LHCN-M2 (cell line): ENCODE data around the gene MSI2. TPM values are rescaled to one million over a fixed set of nuclear protein-coding genes. Genes with fewer than 3 reads are reported as not detected.

Experiments used
- DNase-seq: peaks from one replicate; pipeline ENCODE4 v3.0.0-alpha.2; 2012; ENCODE audit warnings: low read depth
- total RNA-seq: library from RNA; depleted of rRNA; stranded (reverse); fragments of >200 nt; gene quantifications from 2 replicates; pipeline ENCODE4 v1.2.3, GENCODE V29; 2014

MSI2 gene
- total RNA-seq, 1 experiment from 2014 or later: 120 TPM

GRCh38 chr17:57408071-57408811 is 151.9 kb downstream of the MSI2 start:
- DNase-seq: no peak

GRCh38 chr17:57410169-57410568 is 153.8 kb downstream of the MSI2 start:
- no peak for DNase-seq

- no peak for DNase-seq
Measured at GRCh38 chr17:57412520-57413096, 156.3 kb downstream of the MSI2 start.

GRCh38 chr17:57413848-57414651 is 157.7 kb downstream of the MSI2 start:
- DNase-seq: no peak

- no peak for DNase-seq
Measured at GRCh38 chr17:57415751-57416207, 159.5 kb downstream of the MSI2 start.

- DNase-seq: no peak
Measured at GRCh38 chr17:57416369-57416768, 160.0 kb downstream of the MSI2 start.

GRCh38 chr17:57417956-57418355 is 161.6 kb downstream of the MSI2 start:
- DNase-seq: no peak

- no peak for DNase-seq
Measured at GRCh38 chr17:57418463-57419246, 162.3 kb downstream of the MSI2 start.

GRCh38 chr17:57419940-57420550 is 163.7 kb downstream of the MSI2 start:
- DNase-seq: no peak

- DNase-seq: no peak
Measured at GRCh38 chr17:57420734-57421717, 164.7 kb downstream of the MSI2 start.

GRCh38 chr17:57422574-57423164 is 166.3 kb downstream of the MSI2 start:
- peak; percentile 85 for DNase-seq

- no peak for DNase-seq
Measured at GRCh38 chr17:57423541-57423940, 167.2 kb downstream of the MSI2 start.

GRCh38 chr17:57424273-57424672 is 167.9 kb downstream of the MSI2 start:
- no peak for DNase-seq

GRCh38 chr17:57424777-57425188 is 168.5 kb downstream of the MSI2 start:
- DNase-seq: peak; percentile 59

- DNase-seq: no peak
Measured at GRCh38 chr17:57425431-57425830, 169.1 kb downstream of the MSI2 start.

- no peak for DNase-seq
Measured at GRCh38 chr17:57425903-57426880, 169.9 kb downstream of the MSI2 start.

- no peak for DNase-seq
Measured at GRCh38 chr17:57429966-57430365, 173.6 kb downstream of the MSI2 start.

GRCh38 chr17:57431415-57431814 is 175.1 kb downstream of the MSI2 start:
- no peak for DNase-seq
